Activated T-cell treated with anti-CD3 and anti-CD28 coated beads, Interleukin-2, amount 50 U/mL, for 4 hours (primary cell): ENCODE data around the gene HAND2. TPM values are rescaled to one million over a fixed set of nuclear protein-coding genes. Genes with fewer than 3 reads are reported as not detected.
A peak's percentile ranks its signal among the peaks of the same experiment; 100 is the strongest.

Source experiments
- ATAC-seq, 2 donors: fragments of 200-7000 bp; cut with Tn5 transposase; one replicate each; pipeline ENCODE4 v1.10.0; 2021
- DNase-seq: peaks from one replicate; pipeline ENCODE4 v3.0.0-alpha.2; 2020
- H3K27me3 Mint-ChIP-seq: one replicate; pipeline ENCODE4 v1.8.0; 2021; ENCODE audit warnings: low read depth, mixed read lengths
- H3K36me3 Mint-ChIP-seq: one replicate; pipeline ENCODE4 v1.8.0; 2022; ENCODE audit warnings: mixed read lengths; ENCODE audit not compliant: insufficient read depth
- H3K4me1 Mint-ChIP-seq: one replicate; pipeline ENCODE4 v1.8.0; 2021; ENCODE audit warnings: low read depth, mixed read lengths
- H3K4me3 Mint-ChIP-seq: one replicate; pipeline ENCODE4 v1.8.0; 2021; ENCODE audit warnings: mild to moderate bottlenecking, moderate library complexity, mixed read lengths
- H3K9me3 Mint-ChIP-seq: one replicate; pipeline ENCODE4 v1.8.0; 2021; ENCODE audit warnings: mixed read lengths
- total RNA-seq, 3 donors: library from RNA; stranded (reverse); gene quantifications; one replicate each; pipeline ENCODE4 v1.2.1, GENCODE V29; 2021

The HAND2 gene
- not detected for total RNA-seq

- Mint-ChIP-seq H3K27me3 (peaks cover 88% of the 10 kb centered on the region), H3K36me3 (no peaks in the 10 kb centered on the region), H3K4me1 (peaks cover 12% of the 10 kb centered on the region), H3K4me3 (peak within 1 kb of the TSS; percentile 51), H3K9me3 (peaks cover 5% of the 10 kb centered on the region)
- ATAC-seq (peak in 1 of 2 donors; percentile 24), DNase-seq (no peak)
Observed at GRCh38 chr4:173529477-173530325, at the start of gene HAND2. HAND2 (minus strand) TSS chr4:173530229; CDS start chr4:173529289, 940 bp downstream.

GRCh38 chr4:173578956-173579355 lies 48.9 kb upstream of the HAND2 start:
- Mint-ChIP-seq H3K9me3 (no peaks in the 10 kb centered on the region), H3K27me3 (peaks cover 14% of the 10 kb centered on the region), H3K4me1 (no peaks in the 10 kb centered on the region), H3K4me3 (no peak overlapping the region), H3K36me3 (no peaks in the 10 kb centered on the region)
- DNase-seq: no peak
- no peak for ATAC-seq

- DNase-seq: no peak
- Mint-ChIP-seq H3K4me3 (no peak overlapping the region), H3K36me3 (no peaks in the 10 kb centered on the region)
Observed at GRCh38 chr4:173577963-173578362, 47.9 kb upstream of the HAND2 start.

GRCh38 chr4:173575482-173576152 lies 45.6 kb upstream of the HAND2 start:
- no peak overlapping the region for H3K4me3 Mint-ChIP-seq
- H3K27me3 Mint-ChIP-seq: peaks cover 16% of the 10 kb centered on the region
- H3K9me3 Mint-ChIP-seq: no peaks in the 10 kb centered on the region
- H3K4me1 Mint-ChIP-seq: no peaks in the 10 kb centered on the region
- no peak for ATAC-seq
- H3K36me3 Mint-ChIP-seq: no peaks in the 10 kb centered on the region
- DNase-seq: no peak

More at GRCh38 chr4:173577963-173578362, 47.9 kb upstream of the HAND2 start:
- Mint-ChIP-seq H3K4me1 (no peaks in the 10 kb centered on the region), H3K27me3 (peaks cover 19% of the 10 kb centered on the region), H3K9me3 (no peaks in the 10 kb centered on the region)
- ATAC-seq: no peak

- no peak for DNase-seq
- H3K4me1 Mint-ChIP-seq: no peaks in the 10 kb centered on the region
- no peaks in the 10 kb centered on the region for H3K36me3 Mint-ChIP-seq
- H3K9me3 Mint-ChIP-seq: no peaks in the 10 kb centered on the region
- no peak overlapping the region for H3K4me3 Mint-ChIP-seq
- H3K27me3 Mint-ChIP-seq: peaks cover 23% of the 10 kb centered on the region
- ATAC-seq: no peak
Observed at GRCh38 chr4:173573725-173574124, 43.7 kb upstream of the HAND2 start.

GRCh38 chr4:173573286-173573685 lies 43.3 kb upstream of the HAND2 start:
- Mint-ChIP-seq H3K4me1 (no peaks in the 10 kb centered on the region), H3K4me3 (no peak overlapping the region), H3K27me3 (peaks cover 22% of the 10 kb centered on the region), H3K36me3 (no peaks in the 10 kb centered on the region), H3K9me3 (no peaks in the 10 kb centered on the region)
- DNase-seq (no peak), ATAC-seq (no peak)

GRCh38 chr4:173572493-173573129 lies 42.6 kb upstream of the HAND2 start:
- no peaks in the 10 kb centered on the region for H3K36me3 Mint-ChIP-seq

GRCh38 chr4:173571620-173572019 lies 41.6 kb upstream of the HAND2 start:
- no peak for DNase-seq
- Mint-ChIP-seq H3K4me1 (no peaks in the 10 kb centered on the region), H3K27me3 (peaks cover 20% of the 10 kb centered on the region), H3K4me3 (no peak overlapping the region), H3K9me3 (no peaks in the 10 kb centered on the region), H3K36me3 (no peaks in the 10 kb centered on the region)
- ATAC-seq: no peak

More at GRCh38 chr4:173572493-173573129, 42.6 kb upstream of the HAND2 start:
- Mint-ChIP-seq H3K4me1 (no peaks in the 10 kb centered on the region), H3K9me3 (no peaks in the 10 kb centered on the region), H3K4me3 (no peak overlapping the region), H3K27me3 (peaks cover 20% of the 10 kb centered on the region)
- ATAC-seq (no peak), DNase-seq (no peak)

GRCh38 chr4:173565281-173565680 lies 35.3 kb upstream of the HAND2 start:
- Mint-ChIP-seq H3K4me3 (no peak overlapping the region), H3K27me3 (peaks cover 12% of the 10 kb centered on the region), H3K9me3 (no peaks in the 10 kb centered on the region), H3K36me3 (no peaks in the 10 kb centered on the region), H3K4me1 (no peaks in the 10 kb centered on the region)
- DNase-seq (no peak), ATAC-seq (no peak)

GRCh38 chr4:173564461-173564860 lies 34.4 kb upstream of the HAND2 start:
- Mint-ChIP-seq H3K36me3 (no peaks in the 10 kb centered on the region), H3K27me3 (peaks cover 16% of the 10 kb centered on the region), H3K4me1 (no peaks in the 10 kb centered on the region), H3K9me3 (no peaks in the 10 kb centered on the region), H3K4me3 (no peak overlapping the region)
- DNase-seq (no peak), ATAC-seq (no peak)

- DNase-seq (no peak), ATAC-seq (no peak)
- Mint-ChIP-seq H3K4me3 (no peak overlapping the region), H3K9me3 (no peaks in the 10 kb centered on the region), H3K27me3 (peaks cover 11% of the 10 kb centered on the region), H3K36me3 (no peaks in the 10 kb centered on the region), H3K4me1 (no peaks in the 10 kb centered on the region)
Observed at GRCh38 chr4:173560896-173561295, 30.9 kb upstream of the HAND2 start.

- peaks cover 20% of the 10 kb centered on the region for H3K27me3 Mint-ChIP-seq
- no peaks in the 10 kb centered on the region for H3K36me3 Mint-ChIP-seq
- no peaks in the 10 kb centered on the region for H3K4me1 Mint-ChIP-seq
- no peak for DNase-seq
- no peak overlapping the region for H3K4me3 Mint-ChIP-seq
- ATAC-seq: no peak
- H3K9me3 Mint-ChIP-seq: no peaks in the 10 kb centered on the region
Observed at GRCh38 chr4:173556398-173557131, 26.5 kb upstream of the HAND2 start.

- Mint-ChIP-seq H3K4me3 (no peak overlapping the region), H3K36me3 (no peaks in the 10 kb centered on the region), H3K27me3 (peaks cover 60% of the 10 kb centered on the region), H3K4me1 (no peaks in the 10 kb centered on the region), H3K9me3 (no peaks in the 10 kb centered on the region)
- ATAC-seq: no peak
- no peak for DNase-seq
Observed at GRCh38 chr4:173547889-173548288, 17.9 kb upstream of the HAND2 start.

GRCh38 chr4:173546776-173547175 lies 16.7 kb upstream of the HAND2 start:
- H3K36me3 Mint-ChIP-seq: no peaks in the 10 kb centered on the region
- ATAC-seq: no peak
- H3K27me3 Mint-ChIP-seq: peaks cover 54% of the 10 kb centered on the region

More at GRCh38 chr4:173546776-173547175, 16.7 kb upstream of the HAND2 start:
- Mint-ChIP-seq H3K4me1 (no peaks in the 10 kb centered on the region), H3K9me3 (no peaks in the 10 kb centered on the region), H3K4me3 (no peak overlapping the region)
- DNase-seq: no peak
